ENCODE measurements around the gene PDE3A.
"Not testable (repeated sequence)": the region's sequence is repeated elsewhere in the genome, so short reads cannot be mapped to it uniquely, and the experiment has no call there.

The PDE3A gene

GRCh38 chr12:20505056-20505455, 136.7 kb downstream of the PDE3A start:
- no peak for FAIRE-seq

GRCh38 chr12:20507056-20507455, 138.7 kb downstream of the PDE3A start:
- FAIRE-seq, result no peak

DNA sequence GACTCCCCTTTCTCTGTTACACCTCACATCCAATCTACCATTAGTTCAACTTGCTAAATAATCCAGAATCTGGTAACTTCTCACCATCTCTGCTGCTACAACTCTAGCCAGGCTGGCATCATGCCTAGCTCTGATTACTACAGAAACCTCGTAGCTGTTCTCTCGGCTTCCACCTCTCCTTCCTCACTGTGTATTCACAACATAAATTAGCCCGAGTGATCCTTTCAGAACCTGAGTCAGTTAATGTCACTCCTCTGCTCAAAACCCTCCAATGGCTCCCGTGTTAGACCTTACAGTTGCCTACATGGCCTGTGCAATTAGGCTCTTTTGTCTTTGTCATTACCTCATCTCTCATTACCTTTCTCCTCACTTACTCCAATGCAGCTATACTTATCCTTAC, 139.4 kb downstream of the PDE3A start:
- FAIRE-seq, result no peak

DNA sequence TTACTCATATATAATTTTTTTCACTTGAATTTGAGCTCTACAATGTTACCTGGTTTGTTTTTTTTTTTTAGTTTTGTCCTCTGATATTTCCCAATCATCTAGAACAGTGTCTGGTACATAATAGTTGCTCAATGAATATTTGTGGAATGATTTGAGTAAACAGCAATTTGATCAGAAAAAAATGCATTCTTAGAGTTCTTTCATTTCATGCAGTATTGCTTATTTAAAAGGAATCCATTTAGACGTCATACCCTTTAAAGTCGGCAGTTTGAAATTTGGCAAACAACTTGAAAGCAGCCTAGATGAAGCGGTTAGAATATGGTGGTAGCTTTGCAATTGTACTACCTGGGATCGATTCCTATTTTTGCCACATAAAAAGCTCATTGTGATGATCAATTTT, 140.0 kb downstream of the PDE3A start:
- no peak for FAIRE-seq

GRCh38 chr12:20508962-20509361, 140.6 kb downstream of the PDE3A start:
- no peak for FAIRE-seq

- no peak for FAIRE-seq
Observed at GRCh38 chr12:20510811-20511210, 142.5 kb downstream of the PDE3A start.

DNA sequence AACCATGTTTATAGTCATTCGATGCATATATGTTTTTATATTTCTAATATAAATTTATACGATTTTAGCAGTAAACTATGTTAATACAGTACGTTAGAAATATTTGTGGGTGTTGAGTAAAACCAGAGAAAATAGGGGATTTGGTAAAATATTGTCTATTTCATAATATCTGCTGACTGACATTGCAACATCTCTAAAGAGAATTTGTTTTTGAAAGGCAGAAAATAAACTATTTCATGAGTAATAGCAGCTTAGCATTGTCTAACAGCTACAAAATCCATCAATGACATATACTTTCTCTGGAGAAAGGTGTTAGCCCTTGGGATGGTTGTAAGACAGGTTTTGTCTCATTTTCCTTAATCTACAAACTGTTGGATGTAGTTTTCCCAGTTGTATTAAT, 144.9 kb downstream of the PDE3A start:
- FAIRE-seq, result no peak

DNA sequence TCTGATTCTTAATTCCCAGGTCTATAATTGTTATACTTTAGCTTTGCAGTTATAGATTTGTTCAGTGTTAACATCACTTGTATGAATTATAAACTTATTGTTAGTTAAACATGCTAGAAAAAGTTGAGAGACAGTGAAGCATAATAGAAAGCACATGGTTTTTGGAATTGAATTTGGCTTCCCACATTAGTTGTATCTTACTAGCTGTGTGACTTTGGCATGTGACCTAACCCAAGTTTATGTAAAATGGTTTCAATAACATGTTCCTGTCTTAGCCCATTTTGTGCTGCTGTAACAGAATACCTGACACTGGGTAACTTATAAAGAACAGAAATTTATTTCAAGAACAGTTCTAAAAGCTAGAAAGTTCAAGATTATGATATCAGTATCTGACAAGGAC, 146.3 kb downstream of the PDE3A start:
- FAIRE-seq, result no peak

- no peak for FAIRE-seq
Observed at GRCh38 chr12:20520532-20520931, 152.2 kb downstream of the PDE3A start.

DNA sequence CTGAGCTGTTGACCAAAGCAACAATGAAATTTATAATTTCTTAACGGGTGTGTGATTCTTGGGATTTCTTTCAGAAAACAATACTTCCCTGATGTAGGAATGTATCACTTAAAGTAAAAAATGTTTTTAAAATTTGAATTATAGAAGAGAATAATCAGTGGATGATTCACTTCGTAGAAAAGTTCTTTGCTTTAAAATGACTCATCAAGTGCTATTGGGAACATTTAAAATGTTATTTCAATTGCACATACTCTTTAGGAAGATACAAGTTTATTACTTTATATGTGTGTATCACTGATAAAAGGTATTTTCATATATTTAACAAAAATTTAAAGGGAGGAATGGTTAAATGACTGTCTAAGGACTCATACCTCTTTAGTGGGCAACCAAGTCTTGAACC, 155.3 kb downstream of the PDE3A start:
- no peak for FAIRE-seq

DNA sequence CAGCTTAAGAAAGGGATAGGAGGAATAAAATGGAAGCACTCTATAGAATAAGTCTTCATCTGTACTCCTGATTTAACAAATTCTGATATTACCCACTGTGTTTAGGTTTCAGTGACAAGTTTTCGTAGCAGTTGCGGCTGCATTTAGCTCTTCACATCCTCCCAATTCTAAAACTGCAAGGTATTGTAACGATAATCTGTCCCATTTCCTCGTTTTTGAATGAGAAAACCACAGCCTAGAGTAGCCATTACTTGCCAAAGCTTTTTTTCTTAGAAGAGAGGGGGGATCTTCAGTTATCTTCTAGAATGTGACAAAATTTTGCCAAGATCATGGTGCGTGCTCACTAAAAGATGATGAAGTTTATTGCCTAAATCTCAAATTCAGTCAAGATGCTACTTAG, 155.8 kb downstream of the PDE3A start:
- FAIRE-seq, result no peak

GRCh38 chr12:20525064-20525610, 156.8 kb downstream of the PDE3A start:
- FAIRE-seq, result no peak

DNA sequence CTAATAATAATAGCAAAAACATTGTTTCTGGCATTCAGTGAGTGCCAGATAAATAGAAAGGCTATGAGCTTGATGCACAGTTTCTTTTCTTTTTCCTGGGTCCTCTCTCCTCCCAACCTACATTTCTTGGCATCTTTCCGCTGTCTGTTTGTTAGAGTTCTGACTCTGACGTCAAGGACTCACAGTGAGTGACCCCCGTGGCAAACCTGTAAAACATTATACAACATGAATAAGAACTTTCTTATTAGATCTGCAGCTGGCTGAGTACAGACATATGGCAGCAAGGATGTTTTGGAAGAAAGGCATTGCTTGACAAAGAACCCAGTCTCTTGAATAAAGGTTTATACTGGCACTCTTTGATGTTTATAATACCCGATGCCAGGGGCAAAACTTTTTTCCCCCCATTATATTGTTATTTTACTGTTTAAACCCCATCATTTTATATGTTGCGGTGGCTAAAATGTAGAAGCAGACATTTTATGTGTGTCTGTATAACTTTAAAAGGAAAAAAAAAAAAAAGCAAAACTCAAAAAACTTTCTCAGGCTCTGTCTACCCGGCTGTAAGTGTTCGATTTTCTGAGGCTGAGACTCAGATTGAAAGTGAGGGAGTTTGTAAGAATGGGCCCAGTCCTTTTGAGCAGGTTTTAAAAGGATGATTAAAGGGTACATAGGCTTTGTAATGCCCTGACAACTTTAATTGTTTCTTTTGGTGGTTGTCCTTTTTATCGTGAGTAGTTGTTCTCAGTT, 159.3 kb downstream of the PDE3A start:
- FAIRE-seq, result no peak

DNA sequence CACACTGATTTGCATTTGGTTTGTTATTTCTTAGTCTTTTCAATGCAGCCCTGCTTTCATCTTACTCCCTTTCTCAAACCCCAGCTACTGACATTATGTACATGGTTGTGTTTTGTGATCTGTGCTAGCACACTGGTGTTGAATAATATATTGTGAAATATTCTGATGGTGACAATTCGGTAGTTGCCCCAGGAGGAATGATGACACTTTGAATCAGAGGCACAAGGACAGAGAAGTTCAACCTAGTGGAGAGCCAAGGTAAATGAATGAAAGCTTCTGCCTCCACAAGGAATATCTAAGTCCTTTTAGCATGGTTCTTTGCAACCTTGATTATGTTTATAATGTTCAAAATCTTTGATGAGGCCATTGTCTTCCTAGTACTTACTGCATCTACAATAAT, 159.9 kb downstream of the PDE3A start:
- no peak for FAIRE-seq

GRCh38 chr12:20546267-20546666, 177.9 kb downstream of the PDE3A start:
- FAIRE-seq, result no peak

DNA sequence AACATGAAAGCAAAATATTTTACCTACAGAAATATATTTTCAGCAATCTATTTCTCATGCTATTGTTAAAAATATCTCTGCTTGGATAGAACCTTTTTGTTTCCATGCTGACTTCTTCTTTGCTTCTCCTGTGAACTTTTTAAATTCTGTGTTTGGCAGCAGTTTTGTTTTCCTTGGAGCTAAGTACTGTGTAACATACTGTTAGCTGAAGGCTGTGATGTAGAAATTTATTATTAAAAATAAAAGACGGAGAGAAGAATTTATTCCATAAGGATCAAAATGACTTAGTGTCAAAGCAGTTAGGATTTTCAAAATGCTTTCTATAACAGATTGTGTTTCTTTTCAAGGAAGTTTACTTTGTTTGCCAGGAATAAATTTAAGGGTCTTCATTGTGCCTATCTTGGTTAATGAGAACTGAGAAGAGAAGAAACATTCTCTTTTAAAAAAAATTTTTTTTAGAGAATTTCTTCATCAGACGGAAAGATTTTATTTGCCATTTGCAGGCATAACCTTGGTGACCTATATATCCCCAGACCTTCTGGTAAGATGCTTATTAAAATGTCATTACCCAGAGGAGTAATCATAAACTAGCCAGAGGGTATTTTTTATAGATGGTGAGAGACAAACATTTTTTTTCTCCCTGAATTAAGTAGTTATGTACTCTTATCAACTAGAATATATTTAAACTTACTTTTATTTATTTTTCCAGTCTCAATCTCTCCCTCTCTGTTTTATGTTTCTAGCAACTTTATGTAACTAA, 179.7 kb downstream of the PDE3A start:
- FAIRE-seq, result no peak

DNA sequence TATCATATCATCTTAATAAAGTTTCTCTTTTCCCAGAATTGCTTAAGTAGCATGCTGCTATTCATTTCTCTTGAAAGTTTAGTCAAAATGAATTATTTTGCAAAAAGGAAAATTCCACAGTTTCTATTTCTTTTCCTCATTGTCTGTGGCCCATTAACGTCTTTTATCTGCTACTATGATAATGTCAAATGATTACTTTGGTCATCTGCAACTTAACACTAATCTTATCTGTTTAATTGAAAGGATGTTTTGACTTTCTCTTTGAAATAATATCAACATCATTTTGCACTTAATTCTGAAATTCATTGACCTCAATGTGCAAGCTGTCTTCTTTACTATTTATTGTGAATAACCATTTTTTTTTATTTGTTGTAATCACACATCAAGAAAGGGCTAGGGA, 180.3 kb downstream of the PDE3A start:
- FAIRE-seq, result no peak

- no peak for FAIRE-seq
Observed at GRCh38 chr12:20549108-20549719, 180.9 kb downstream of the PDE3A start.

- FAIRE-seq, result not testable (repeated sequence)
Observed at GRCh38 chr12:20551742-20552442, 183.6 kb downstream of the PDE3A start.

GRCh38 chr12:20552586-20552985, 184.2 kb downstream of the PDE3A start:
- FAIRE-seq, result not testable (repeated sequence)

DNA sequence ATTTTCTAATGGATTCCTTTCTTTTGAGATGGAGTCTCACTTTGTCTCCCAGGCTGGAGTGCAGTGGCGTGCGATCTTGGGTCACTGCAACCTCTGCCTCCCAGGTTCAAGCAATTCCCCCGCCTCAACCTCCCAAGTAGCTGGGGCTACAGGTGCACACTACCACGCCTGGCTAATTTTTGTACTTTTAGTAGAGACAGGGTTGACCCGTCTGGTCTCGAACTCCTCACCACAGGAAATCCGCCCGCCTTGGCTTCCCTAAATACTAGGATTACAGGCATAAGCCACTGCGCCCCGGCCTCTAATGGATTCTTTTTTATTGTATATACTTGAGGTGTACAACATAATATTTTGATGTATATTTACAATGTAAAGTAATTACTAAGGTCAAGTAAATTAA, 186.7 kb downstream of the PDE3A start:
- no peak for FAIRE-seq

GRCh38 chr12:20555771-20556170, 187.4 kb downstream of the PDE3A start:
- FAIRE-seq, result peak; percentile 31

DNA sequence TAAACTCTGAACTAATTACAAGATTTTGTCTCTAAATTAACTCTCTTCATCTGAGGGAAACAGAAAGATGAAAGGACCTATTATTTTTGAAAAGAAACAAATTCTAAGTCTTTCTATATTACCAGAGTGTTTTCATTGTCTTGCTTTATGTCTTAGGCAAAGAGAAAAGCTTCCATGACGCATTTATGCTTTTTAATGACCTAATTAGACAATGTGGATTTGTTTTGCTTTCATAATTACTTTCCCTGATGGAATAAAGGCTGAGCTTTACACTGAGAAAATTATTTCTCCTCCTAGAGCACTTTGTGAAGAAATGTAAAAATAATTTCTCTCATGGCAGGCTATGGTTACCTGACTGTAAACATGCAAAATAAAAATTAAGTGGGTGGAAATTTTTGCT, 188.8 kb downstream of the PDE3A start:
- FAIRE-seq, result no peak
